Sciatic nerve (tissue), 2 donors: ENCODE results near the gene EDA. TPM values are rescaled to one million over a fixed set of nuclear protein-coding genes. Genes with fewer than 3 reads are reported as not detected.
"Not testable (repeated sequence)": the region's sequence is repeated elsewhere in the genome, so short reads cannot be mapped to it uniquely, and the experiment has no call there.

ENCODE experiments used
- ATAC-seq: fragments of 200-7000 bp; cut with Tn5 transposase; one replicate; pipeline ENCODE4 v1.9.1; 2020; ENCODE audit warnings: mild to moderate bottlenecking, moderate library complexity
- DNase-seq: peaks from one replicate; pipeline ENCODE4 v3.0.0-alpha.2; 2020; ENCODE audit warnings: low spot score
- intact Hi-C: fragments of 100-400 bp; cut with DNase I; formaldehyde crosslinking; loops from one replicate; pipeline ENCODE4 v1.14.2; 2022
- total RNA-seq: library from RNA; stranded (reverse); fragmentation: NEBNext Ultra II Directional; extraction: Animal tissue kit (Norgen Biotek cat#: 25700); gene quantifications from one replicate; pipeline ENCODE4 v1.2.1, GENCODE V29; 2021
- donor health status: DM: no; HTN: no; CAD: no.
- donor health status: DM: no; HTN: no; CAD: no.

EDA gene
- total RNA-seq, 1 donor from 2014 or later: 9.2 TPM

DNA sequence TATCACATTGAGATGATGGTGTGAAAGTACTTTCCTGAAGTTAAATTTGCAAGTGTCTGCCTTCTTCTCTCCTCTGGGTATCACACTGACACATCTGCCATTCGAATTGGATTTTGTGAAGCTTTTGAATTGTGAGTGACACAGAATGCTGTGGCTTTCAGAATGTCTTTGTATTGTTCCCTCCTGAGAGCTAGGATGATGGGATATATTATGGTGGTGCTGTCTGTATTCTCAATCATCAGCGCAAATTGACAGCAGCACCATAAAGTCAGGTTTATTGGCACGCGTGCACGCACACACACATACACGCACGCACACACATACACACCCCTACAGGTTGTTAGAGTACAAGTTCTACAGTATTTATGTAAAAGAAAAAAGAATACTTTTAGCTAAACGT, 290.5 kb downstream of the EDA start:
- no peak for DNase-seq
- intact Hi-C loops: no loop called here
- no peak for ATAC-seq

- ATAC-seq: no peak
- intact Hi-C loops: no loop called here
Observed at GRCh38 chrX:69914781-69915180, 298.9 kb downstream of the EDA start.

DNA sequence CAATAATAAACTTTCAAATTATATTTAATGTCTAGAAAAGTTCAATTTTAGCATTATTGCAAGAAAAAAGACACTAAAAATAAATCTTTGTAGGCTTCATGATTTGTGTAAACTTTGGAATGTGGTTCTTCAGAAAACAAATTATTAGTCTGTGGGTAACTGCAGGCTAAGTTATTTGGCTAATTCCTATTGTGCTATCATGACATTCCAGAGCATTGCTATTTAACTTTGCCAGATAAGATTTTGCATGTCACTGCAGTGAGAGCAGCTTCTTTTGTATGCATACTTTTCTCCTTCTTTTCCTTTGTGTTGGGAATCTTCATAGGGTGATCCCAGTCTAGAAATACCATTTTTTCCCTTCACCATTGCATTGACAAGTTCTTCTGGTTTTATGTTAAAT, 303.8 kb downstream of the EDA start:
- intact Hi-C loops: no loop called here
- no peak for DNase-seq
- ATAC-seq: no peak

More at GRCh38 chrX:69914781-69915180, 298.9 kb downstream of the EDA start:
- DNase-seq: no peak

DNA sequence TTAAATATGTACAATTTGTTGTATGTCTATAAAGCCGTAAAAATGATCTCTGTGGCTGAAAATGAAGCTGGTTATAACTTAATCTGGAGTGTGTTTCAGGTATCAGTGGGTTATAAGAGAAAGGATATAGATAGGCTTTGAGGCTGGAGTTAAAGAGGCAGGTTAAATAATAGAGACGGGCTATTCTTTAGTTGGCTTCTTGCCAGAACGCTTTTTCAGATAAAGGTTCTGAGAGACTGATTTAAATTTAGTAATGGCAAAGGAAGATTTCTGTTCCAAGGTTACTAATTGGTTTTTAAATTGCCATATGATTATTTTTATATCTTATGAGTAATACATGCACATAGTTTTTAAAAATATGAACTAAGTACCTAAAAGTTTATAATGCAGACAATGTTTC, 316.4 kb downstream of the EDA start:
- ATAC-seq (no peak), DNase-seq (no peak)
- intact Hi-C loops: no loop called here

- ATAC-seq: no peak
- DNase-seq: no peak
- intact Hi-C loops: no loop called here
Observed at GRCh38 chrX:69948276-69948797, 332.4 kb downstream of the EDA start.

- ATAC-seq: peak; percentile 48
- intact Hi-C loops: no loop called here
Observed at GRCh38 chrX:69951753-69952152, 335.8 kb downstream of the EDA start.

GRCh38 chrX:69959712-69960111, 343.8 kb downstream of the EDA start:
- DNase-seq: no peak
- intact Hi-C loops: no loop called here

More at GRCh38 chrX:69951753-69952152, 335.8 kb downstream of the EDA start:
- DNase-seq: no peak

DNA sequence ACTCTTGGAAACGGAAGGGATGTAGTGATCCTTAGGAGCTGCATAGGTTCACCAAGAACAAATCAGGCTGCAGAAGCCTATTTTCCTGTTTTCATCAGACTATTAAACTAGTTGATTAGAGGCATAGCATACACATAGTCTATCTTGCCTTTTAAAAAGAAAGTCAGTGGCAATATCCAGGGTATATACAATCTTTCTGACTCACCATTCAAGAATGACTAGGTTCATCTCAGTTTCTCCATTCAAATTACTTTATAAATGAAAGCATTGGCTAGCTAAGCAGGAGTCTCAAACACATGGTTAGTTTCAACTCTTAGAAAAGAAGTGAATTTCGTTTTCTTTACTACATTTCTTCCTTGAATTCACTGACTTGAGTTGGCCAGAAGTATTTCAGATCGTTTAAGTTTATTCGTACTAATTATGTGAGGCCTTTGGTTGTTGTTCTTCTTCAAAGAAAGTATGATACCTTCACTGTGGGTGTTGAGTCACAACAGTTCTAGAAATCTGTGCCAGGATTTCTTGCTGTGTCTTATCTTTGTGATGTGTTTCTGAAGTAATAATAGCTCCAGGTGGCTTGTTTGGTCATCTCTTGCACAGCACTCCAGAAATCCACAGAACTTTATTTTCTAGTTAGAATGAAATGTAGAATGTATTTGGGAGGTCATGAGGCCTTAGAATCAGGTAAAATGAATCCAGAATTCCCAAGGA, 345.6 kb downstream of the EDA start:
- intact Hi-C loops: no loop called here
- DNase-seq (no peak), ATAC-seq (no peak)

More at GRCh38 chrX:69959712-69960111, 343.8 kb downstream of the EDA start:
- no peak for ATAC-seq

DNA sequence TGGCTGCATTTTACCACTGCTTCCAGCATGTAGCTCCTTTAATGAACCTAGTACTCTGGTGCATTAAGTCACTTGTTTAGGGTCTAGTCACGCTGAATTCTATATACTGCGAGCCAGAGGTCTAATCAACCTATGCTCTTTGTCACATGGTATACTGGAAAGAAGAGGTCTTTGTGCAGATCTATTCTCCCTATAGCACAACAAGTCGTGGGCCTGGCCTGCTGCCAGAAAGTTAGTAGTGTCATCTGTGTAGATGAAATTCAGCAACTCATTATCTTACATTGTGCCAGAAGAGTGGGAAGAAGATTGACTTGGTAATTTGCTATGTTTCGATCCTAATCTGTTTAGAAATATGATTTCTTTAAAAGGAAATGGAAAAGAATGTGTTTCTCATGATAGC, 353.0 kb downstream of the EDA start:
- intact Hi-C loops: no loop called here
- ATAC-seq (no peak), DNase-seq (no peak)

GRCh38 chrX:69969460-69969859, 353.5 kb downstream of the EDA start:
- intact Hi-C loops: no loop called here
- no peak for DNase-seq
- ATAC-seq: no peak

DNA sequence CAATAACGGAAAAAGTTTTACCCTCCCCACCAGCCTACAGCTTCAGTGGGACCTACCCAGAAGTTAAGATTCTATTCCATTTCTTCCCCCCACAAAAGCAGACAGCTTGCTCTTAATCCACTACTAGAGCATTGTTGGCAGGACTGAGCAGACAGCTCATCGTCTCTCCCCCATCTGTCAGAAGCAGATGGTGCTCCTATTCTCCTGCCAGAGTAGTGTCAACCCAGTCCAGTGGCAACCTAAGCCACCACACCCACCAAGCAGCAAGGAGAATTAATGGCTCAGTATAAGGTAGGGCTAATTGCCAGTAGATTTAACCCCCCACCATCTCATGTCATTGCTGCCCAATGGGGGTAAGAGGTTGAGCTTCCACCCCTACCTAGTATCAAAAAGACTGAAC, 371.8 kb downstream of the EDA start:
- intact Hi-C loops: no loop called here
- ATAC-seq: no peak

DNA sequence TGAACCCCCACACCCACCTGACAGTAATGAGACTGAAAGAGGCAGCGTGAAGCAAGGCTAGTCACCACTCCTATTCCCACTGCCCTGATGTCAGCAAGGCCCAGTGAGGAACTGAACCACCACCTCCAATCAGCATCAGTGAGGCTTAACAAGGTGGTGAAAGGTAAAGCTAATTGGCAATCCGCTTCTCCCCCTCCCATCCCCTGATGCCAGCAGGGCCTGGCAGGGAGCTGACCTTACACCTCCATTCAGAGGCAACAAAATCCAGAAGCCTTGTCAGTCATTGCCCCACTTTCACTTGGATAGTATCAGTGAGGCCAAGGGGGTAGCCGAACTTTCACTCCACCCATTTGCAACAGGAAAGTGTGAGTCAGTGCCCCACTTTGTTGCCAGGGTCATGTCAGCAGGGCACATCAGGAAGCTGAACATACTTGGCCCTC, 373.1 kb downstream of the EDA start:
- intact Hi-C loops: no loop called here
- no peak for DNase-seq
- no peak for ATAC-seq

More for the DNA sequence above, 371.8 kb downstream of the EDA start:
- no peak for DNase-seq

DNA sequence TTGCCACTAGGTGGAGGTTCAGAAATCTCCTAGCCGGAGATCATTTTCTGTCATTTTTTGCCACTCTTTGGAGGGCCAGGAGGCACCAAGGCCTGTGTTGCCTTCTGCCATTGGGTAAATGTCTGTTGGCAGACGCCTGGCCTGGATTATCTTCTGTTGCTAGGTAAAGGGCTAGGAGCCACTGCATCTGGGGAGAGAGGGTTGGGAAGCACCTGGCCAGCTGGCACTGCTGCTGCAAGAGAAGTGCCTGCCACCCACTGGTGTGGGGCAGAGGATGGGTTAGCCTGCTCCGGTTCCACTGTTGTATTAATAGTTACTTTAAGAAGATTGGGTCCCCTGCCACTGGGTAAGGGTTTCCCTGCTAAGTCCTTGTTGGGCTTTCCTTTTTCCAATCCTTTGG, 375.8 kb downstream of the EDA start:
- ATAC-seq: no peak
- DNase-seq: no peak
- intact Hi-C loops: no loop called here

GRCh38 chrX:69993494-69993893, 377.6 kb downstream of the EDA start:
- ATAC-seq (no peak), DNase-seq (no peak)
- intact Hi-C loops: no loop called here

GRCh38 chrX:69995362-69996112, 379.6 kb downstream of the EDA start:
- ATAC-seq: no peak

GRCh38 chrX:69996113-69996468, 380.2 kb downstream of the EDA start:
- ATAC-seq (no peak), DNase-seq (no peak)
- intact Hi-C loops: no loop called here

More at GRCh38 chrX:69995362-69996112, 379.6 kb downstream of the EDA start:
- intact Hi-C loops: no loop called here
- no peak for DNase-seq

DNA sequence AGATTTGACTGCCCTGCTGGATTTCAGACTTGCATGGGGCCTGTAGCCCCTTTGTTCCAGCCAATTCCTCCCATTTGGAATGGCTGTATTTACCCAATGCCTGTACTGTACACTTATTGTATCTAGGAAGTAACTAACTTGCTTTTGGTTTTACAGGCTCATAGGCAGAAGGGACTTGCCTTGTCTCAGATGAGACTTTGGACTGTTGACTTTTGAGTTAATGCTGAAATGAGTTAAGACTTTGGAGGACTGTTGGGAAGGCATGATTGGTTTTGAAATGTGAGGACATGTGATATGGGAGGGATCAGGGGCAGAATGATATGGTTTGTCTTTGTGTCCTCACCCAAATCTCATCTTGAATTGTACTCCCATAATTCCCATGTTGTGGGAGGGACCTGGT, 382.4 kb downstream of the EDA start:
- DNase-seq, ATAC-seq, intact Hi-C loops: not testable (repeated sequence)

DNA sequence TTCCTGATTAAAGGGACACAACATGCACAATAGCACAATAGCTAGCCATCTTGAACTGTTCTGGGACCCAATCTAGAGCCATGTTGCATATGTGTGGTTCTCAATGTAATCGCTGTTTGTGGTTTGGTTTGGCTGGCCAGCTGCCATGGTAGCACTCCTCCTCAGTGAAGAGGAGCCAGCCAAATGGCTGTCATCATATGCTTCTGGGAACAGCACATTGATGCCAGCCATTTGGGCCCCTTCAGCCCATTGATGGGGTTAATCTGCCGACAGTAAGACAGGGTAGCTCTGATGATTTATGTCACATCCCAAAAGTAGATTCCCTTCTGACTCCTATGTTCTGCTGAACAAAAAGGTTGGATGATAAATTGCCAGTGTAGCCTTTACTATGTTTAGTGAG, 385.4 kb downstream of the EDA start:
- no peak for DNase-seq
- intact Hi-C loops: no loop called here
- ATAC-seq: no peak

- no peak for DNase-seq
- intact Hi-C loops: no loop called here
- no peak for ATAC-seq
Observed at GRCh38 chrX:70001708-70002341, 385.9 kb downstream of the EDA start.

GRCh38 chrX:70007946-70008345, 392.0 kb downstream of the EDA start:
- ATAC-seq (no peak), DNase-seq (no peak)
- intact Hi-C loops: no loop called here
